WERI-Rb-1 (cell line): ENCODE data around the gene DSP.

Experiments used
- DNase-seq: peaks from one replicate; pipeline ENCODE4 v3.0.0-alpha.2; 2020
- H3K27ac ChIP-seq: fragments of 250-450 bp; sonication (Bioruptor Pico); 2 replicates; pipeline ENCODE4 v1.5.1; 2020; ENCODE audit warnings: mild to moderate bottlenecking, moderate library complexity
- H3K27me3 ChIP-seq: fragments of 250-450 bp; sonication (Bioruptor Pico); 2 replicates; pipeline ENCODE4 v1.5.1; 2021; ENCODE audit warnings: mild to moderate bottlenecking, low read depth, moderate library complexity; ENCODE audit not compliant: insufficient read depth, severe bottlenecking
- H3K36me3 ChIP-seq: fragments of 250-450 bp; sonication (Bioruptor Pico); 2 replicates; pipeline ENCODE4 v1.5.1; 2020; ENCODE audit warnings: mild to moderate bottlenecking, moderate library complexity
- H3K4me3 ChIP-seq: 2 replicates; pipeline ENCODE4 v1.5.1; 2011; ENCODE audit warnings: low read depth, mild to moderate bottlenecking, control low read depth, low read length
- H3K9me3 ChIP-seq: fragments of 250-450 bp; sonication (Bioruptor Pico); 2 replicates; pipeline ENCODE4 v1.5.1; 2021; ENCODE audit warnings: mild to moderate bottlenecking, moderate library complexity; ENCODE audit not compliant: severe bottlenecking
- CTCF ChIP-seq: IDR thresholded peaks from 2 replicates; pipeline ENCODE4 v1.5.1; 2011; ENCODE audit warnings: low read depth, mild to moderate bottlenecking, control low read depth, inconsistent platforms, low read length

Gene DSP

GRCh38 chr6:7636151-7636550 is 94.7 kb downstream of the DSP start:
- H3K27me3 ChIP-seq: no peaks in the 10 kb centered on the region
- no peak for TF ChIP-seq CTCF
- no peak for DNase-seq
- no peak overlapping the region for H3K27ac ChIP-seq
- H3K9me3 ChIP-seq: no peaks in the 10 kb centered on the region
- no peak overlapping the region for H3K4me3 ChIP-seq
- no peaks in the 10 kb centered on the region for H3K36me3 ChIP-seq
